HepG2 (cell line): ENCODE measurements around the gene LAS1L. TPM values are rescaled to one million over a fixed set of nuclear protein-coding genes. Genes with fewer than 3 reads are reported as not detected.

ENCODE experiments used
- ATAC-seq: fragments of 200-7000 bp; cut with Tn5 transposase; 3 replicates; pipeline ENCODE4 v1.9.1; 2020; ENCODE audit warnings: mild to moderate bottlenecking, moderate library complexity
- BruUV-seq: library from RNA; stranded (reverse); fragments of 400-500 nt; replicated peaks from 2 replicates; lab custom pipeline; 2021; lab: Mats Ljungman, UMichigan
- CTCF ChIA-PET: fragments of 300-600 bp; formaldehyde crosslinking; extraction: SDS; loops from one replicate; lab custom pipeline; 2021; ENCODE audit warnings: low total read pairs, inconsistent platforms, low intra/inter-chr PET ratio; lab: Yijun Ruan, JAX
- POLR2A ChIA-PET: fragments of 350-600 bp; sonication (Branson Sonifier 250); formaldehyde crosslinking; loops from one replicate; lab custom pipeline; 2020; ENCODE audit warnings: antibody characterized with exemption, inconsistent platforms; lab: Yijun Ruan, JAX
- DNase-seq: peaks from one replicate; pipeline ENCODE4 v3.0.0-alpha.2; 2015; ENCODE audit warnings: low spot score
- FAIRE-seq: peaks from 3 replicates; lab custom pipeline; 2011; peaks lifted over from hg19 to GRCh38; lab: Jason Lieb, UNC
- H2AFZ ChIP-seq: one replicate; pipeline ENCODE4 v1.6.1; 2011; ENCODE audit warnings: low read length, inconsistent platforms
- H3K27ac ChIP-seq: fragments of 300-600 bp; 3 replicates; pipeline ENCODE4 v1.8.0; 2011; ENCODE audit warnings: mixed run types, mild to moderate bottlenecking, mixed read lengths, low read length, inconsistent platforms; ENCODE audit not compliant: insufficient read depth; ENCODE audit errors: extremely low read length
- H3K27me3 ChIP-seq, 2 experiments: fragments of 200-600 bp in 1 of 2; 2 replicates in 1 of 2; 3 replicates in 1 of 2; pipeline versions ENCODE4 v1.6.0 to v1.8.0; 2011; ENCODE audit warnings: low read length in 2 of 2, mild to moderate bottlenecking in 2 of 2, moderate library complexity in 2 of 2, inconsistent platforms in 1 of 2; ENCODE audit not compliant: insufficient read depth in 2 of 2, control insufficient read depth in 1 of 2
- H3K36me3 ChIP-seq, 2 experiments: fragments of 200-600 bp in 1 of 2; replicated peaks in 1 of 2; 2 replicates in 1 of 2; 3 replicates in 1 of 2; pipeline versions ENCODE4 v1.5.1 to v1.8.0; 2011; ENCODE audit warnings: low read length in 2 of 2, inconsistent platforms in 1 of 2; ENCODE audit not compliant: insufficient read depth in 2 of 2, control insufficient read depth in 1 of 2
- H3K4me1 ChIP-seq: 2 replicates; pipeline ENCODE4 v1.5.1; 2012; ENCODE audit warnings: low read length, inconsistent platforms; ENCODE audit not compliant: insufficient read depth
- H3K4me2 ChIP-seq: 2 replicates; pipeline ENCODE4 v1.6.0; 2011; ENCODE audit warnings: low read depth, low read length, inconsistent platforms
- H3K4me3 ChIP-seq, 3 experiments: fragments of 200-600 bp in 1 of 3; sonication (generic), shearing (Covaris generic) in 1 of 3; replicated peaks in 1 of 3; 2 replicates each; pipeline ENCODE4 v1.5.1; 2011 to 2016; ENCODE audit warnings: low read length in 3 of 3, inconsistent platforms in 2 of 3, low read depth in 2 of 3, mild to moderate bottlenecking in 2 of 3, control low read depth in 1 of 3, mixed read lengths in 1 of 3; ENCODE audit not compliant: insufficient read depth in 1 of 3
- H3K79me2 ChIP-seq: one replicate; pipeline ENCODE4 v1.6.1; 2011; ENCODE audit warnings: low read length, inconsistent platforms; ENCODE audit not compliant: insufficient read depth
- H3K9ac ChIP-seq: 2 replicates; pipeline ENCODE4 v1.6.0; 2011; ENCODE audit warnings: mild to moderate bottlenecking, low read depth, low read length, inconsistent platforms; ENCODE audit not compliant: insufficient read depth
- H3K9me3 ChIP-seq: 2 replicates; pipeline ENCODE4 v1.5.1; 2012; ENCODE audit warnings: mild to moderate bottlenecking, low read length
- H4K20me1 ChIP-seq: 2 replicates; pipeline ENCODE4 v1.6.0; 2011; ENCODE audit warnings: inconsistent platforms, mild to moderate bottlenecking, low read length, moderate library complexity; ENCODE audit not compliant: insufficient read depth
- ATRX ChIP-seq: sonication (generic); formaldehyde crosslinking; IDR thresholded peaks from 2 replicates; pipeline ENCODE4 v1.4.0; 2020; ENCODE audit warnings: missing genetic modification reagents, borderline replicate concordance
- CBX5 ChIP-seq: sonication (generic); formaldehyde crosslinking; IDR thresholded peaks from 2 replicates; pipeline ENCODE4 v1.4.0; 2020; ENCODE audit warnings: missing genetic modification reagents, borderline replicate concordance
- CC2D1A ChIP-seq: sonication (generic); formaldehyde crosslinking; IDR thresholded peaks from 2 replicates; pipeline ENCODE4 v1.8.1; 2023; ENCODE audit warnings: mild to moderate bottlenecking, missing genetic modification reagents
- EZH2 ChIP-seq: conservative IDR thresholded peaks from 2 replicates; pipeline ENCODE4 v1.6.1; 2012; ENCODE audit warnings: mild to moderate bottlenecking, low read depth, low read length, moderate library complexity
- GZF1 ChIP-seq: sonication (generic); formaldehyde crosslinking; IDR thresholded peaks from 2 replicates; pipeline ENCODE4 v1.5.1; 2020; ENCODE audit warnings: mild to moderate bottlenecking, missing genetic modification reagents
- HNRNPL ChIP-seq: fragments of 200-400 bp; formaldehyde crosslinking; IDR thresholded peaks from 2 replicates; pipeline ENCODE4 v1.6.1; 2017; ENCODE audit warnings: mild to moderate bottlenecking, low read depth, low read length
- KAT8 ChIP-seq: IDR thresholded peaks from 2 replicates; pipeline ENCODE4 v1.6.1; 2016; ENCODE audit warnings: missing genetic modification reagents, missing compliant biosample characterization
- MAF1 ChIP-seq: sonication (generic); formaldehyde crosslinking; IDR thresholded peaks from 2 replicates; pipeline ENCODE4 v1.5.0; 2020; ENCODE audit warnings: missing genetic modification reagents, borderline replicate concordance
- RAD51 ChIP-seq: fragments of 450-650 bp; IDR thresholded peaks from 2 replicates; pipeline ENCODE4 v1.6.1; 2016; ENCODE audit warnings: borderline replicate concordance
- SAP130 ChIP-seq: IDR thresholded peaks from 2 replicates; pipeline ENCODE4 v1.6.1; 2016; ENCODE audit warnings: low read depth
- SP5 ChIP-seq: IDR thresholded peaks from 2 replicates; pipeline ENCODE4 v1.6.1; 2016; ENCODE audit warnings: low read depth, borderline replicate concordance
- ZFYVE20 ChIP-seq: sonication (generic); formaldehyde crosslinking; IDR thresholded peaks from 2 replicates; pipeline ENCODE4 v1.8.0; 2023; ENCODE audit warnings: low read depth, mild to moderate bottlenecking, moderate library complexity, missing genetic modification reagents, borderline replicate concordance
- ZNF230 ChIP-seq: sonication (generic); formaldehyde crosslinking; IDR thresholded peaks from 2 replicates; pipeline ENCODE4 v1.4.0; 2020; ENCODE audit warnings: mild to moderate bottlenecking, missing genetic modification reagents
- ZNF260 ChIP-seq: sonication (generic); formaldehyde crosslinking; IDR thresholded peaks from 2 replicates; pipeline ENCODE4 v1.4.0; 2020; ENCODE audit warnings: missing genetic modification reagents, low read depth, mild to moderate bottlenecking, borderline replicate concordance
- ZNF576 ChIP-seq: sonication (generic); formaldehyde crosslinking; IDR thresholded peaks from 2 replicates; pipeline ENCODE4 v1.4.0; 2020; ENCODE audit warnings: mild to moderate bottlenecking, missing genetic modification reagents
- WGBS: methylation state at CpG from one replicate; pipeline ENCODE4 v1.1.6; 2017; ENCODE audit warnings: low lambda C conversion rate; 5-methylcytosine and 5-hydroxymethylcytosine counted together
- in situ Hi-C: cut with HindIII; loops from 2 replicates; pipeline ENCODE4 v1.10.0; 2017; ENCODE audit warnings: low pct_unique_long_range_greater_than_20kb; ENCODE audit not compliant: extremely low pct_ligation_motif_present
- intact Hi-C: fragments of 100-400 bp; cut with micrococcal nuclease; formaldehyde crosslinking; loops from one replicate; pipeline ENCODE4 v1.10.0; 2022; ENCODE audit not compliant: unreplicated experiment
- polyA plus RNA-seq, 8 experiments: library from polyadenylated mRNA; depleted of rRNA in 3 of 8; stranded (reverse) in 7 of 8; unstranded in 1 of 8; fragments of >200 nt; fragmentation: Illumina TruSeq in 4 of 8; extraction: Trizol in 4 of 8; gene quantifications; 2 replicates each; pipeline versions ENCODE4 v1.2.1 to v1.2.3, GENCODE V29; 2011 to 2016; ENCODE audit warnings: low read depth in 4 of 8, missing spikeins in 1 of 8, mixed read lengths in 1 of 8; ENCODE audit not compliant: insufficient read depth in 1 of 8
- total RNA-seq, 5 experiments: library from RNA; depleted of rRNA; stranded (reverse); fragments of >200 nt; fragmentation: Illumina TruSeq; extraction: Trizol; gene quantifications; 2 replicates each; pipeline ENCODE4 v1.2.3, GENCODE V29; 2016; ENCODE audit warnings: low read depth in 1 of 5
- TF ChIP-seq, protein P1 (sequence below): sonication (generic); formaldehyde crosslinking; IDR thresholded peaks from 2 replicates; pipeline ENCODE4 v1.8.0; 2022; ENCODE audit warnings: missing genetic modification reagents, mild to moderate bottlenecking, moderate library complexity, borderline replicate concordance
- TF ChIP-seq, protein P2 (sequence below): sonication (generic); formaldehyde crosslinking; IDR thresholded peaks from 2 replicates; pipeline ENCODE4 v1.8.1; 2023; ENCODE audit warnings: mild to moderate bottlenecking, missing genetic modification reagents, borderline replicate concordance

Gene LAS1L
- total and polyA plus RNA-seq, 2 of the 13 experiments (the other 11 are each of a cell fraction or from before 2014, with no cell fraction given), result 18.1 to 33.3 TPM

GRCh38 chrX:65508851-65509250, 25.7 kb downstream of the LAS1L start:
- H3K27ac ChIP-seq, result no peak overlapping the region
- no peaks in the 10 kb centered on the region for H3K4me1 ChIP-seq
- no peak overlapping the region for H3K4me2 ChIP-seq
- in situ Hi-C loops, result no loop called here
- no peak overlapping the region for H3K9ac ChIP-seq
- H3K27me3 ChIP-seq, result no peaks in the 10 kb centered on the region
- ChIA-PET POLR2A (no interaction called here), CTCF (no interaction called here)
- H3K9me3 ChIP-seq, result no peaks in the 10 kb centered on the region
- no peak for DNase-seq
- H2AFZ ChIP-seq, result no peak overlapping the region
- H4K20me1 ChIP-seq, result no peaks in the 10 kb centered on the region
- FAIRE-seq, result no peak
- TF ChIP-seq SP5 (CRISPR knock-in tag) (no peak), RAD51 (no peak), KAT8 (CRISPR knock-in tag) (no peak), ZNF576 (CRISPR knock-in tag) (no peak), CBX5 (CRISPR knock-in tag) (no peak), GZF1 (CRISPR knock-in tag) (no peak), EZH2 (no peak), MAF1 (CRISPR knock-in tag) (no peak), SAP130 (no peak), ATRX (CRISPR knock-in tag) (no peak), ZNF260 (CRISPR knock-in tag) (no peak), ZFYVE20 (no peak), CC2D1A (CRISPR knock-in tag) (no peak), ZNF230 (CRISPR knock-in tag) (no peak), HNRNPL (no peak)
- TF ChIP-seq, protein P1, sequence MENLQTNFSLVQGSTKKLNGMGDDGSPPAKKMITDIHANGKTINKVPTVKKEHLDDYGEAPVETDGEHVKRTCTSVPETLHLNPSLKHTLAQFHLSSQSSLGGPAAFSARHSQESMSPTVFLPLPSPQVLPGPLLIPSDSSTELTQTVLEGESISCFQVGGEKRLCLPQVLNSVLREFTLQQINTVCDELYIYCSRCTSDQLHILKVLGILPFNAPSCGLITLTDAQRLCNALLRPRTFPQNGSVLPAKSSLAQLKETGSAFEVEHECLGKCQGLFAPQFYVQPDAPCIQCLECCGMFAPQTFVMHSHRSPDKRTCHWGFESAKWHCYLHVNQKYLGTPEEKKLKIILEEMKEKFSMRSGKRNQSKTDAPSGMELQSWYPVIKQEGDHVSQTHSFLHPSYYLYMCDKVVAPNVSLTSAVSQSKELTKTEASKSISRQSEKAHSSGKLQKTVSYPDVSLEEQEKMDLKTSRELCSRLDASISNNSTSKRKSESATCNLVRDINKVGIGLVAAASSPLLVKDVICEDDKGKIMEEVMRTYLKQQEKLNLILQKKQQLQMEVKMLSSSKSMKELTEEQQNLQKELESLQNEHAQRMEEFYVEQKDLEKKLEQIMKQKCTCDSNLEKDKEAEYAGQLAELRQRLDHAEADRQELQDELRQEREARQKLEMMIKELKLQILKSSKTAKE, result no peak
- TF ChIP-seq, protein P2, sequence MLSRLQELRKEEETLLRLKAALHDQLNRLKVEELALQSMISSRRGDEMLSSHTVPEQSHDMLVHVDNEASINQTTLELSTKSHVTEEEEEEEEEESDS (CRISPR knock-in tag), result no peak
- intact Hi-C loops, result no loop called here
- 98% methylated on average over 3 of the region's 4 CpGs for WGBS
- H3K4me3 ChIP-seq, result no peak overlapping the region
- BruUV-seq, result no TSS peak
- H3K79me2 ChIP-seq, result no peaks in the 10 kb centered on the region
- H3K36me3 ChIP-seq, result no peaks in the 10 kb centered on the region; a peak in 1 of 5 replicates
- no peak for ATAC-seq
